NCI-H82 (cell line): ENCODE measurements around the gene PLEKHJ1.

Experiments
- DNase-seq: peaks from one replicate; lab custom pipeline; 2025; lab: John Stamatoyannopoulos, UW

The PLEKHJ1 gene

GRCh38 chr19:2249010-2249866 lies 13.1 kb upstream of the PLEKHJ1 start, which contains the start of gene AMH:
TSS of gene AMH (plus strand) at chr19:2249323. CDS start at chr19:2249333, 10 bp downstream.
- DNase-seq, result no peak

DNA sequence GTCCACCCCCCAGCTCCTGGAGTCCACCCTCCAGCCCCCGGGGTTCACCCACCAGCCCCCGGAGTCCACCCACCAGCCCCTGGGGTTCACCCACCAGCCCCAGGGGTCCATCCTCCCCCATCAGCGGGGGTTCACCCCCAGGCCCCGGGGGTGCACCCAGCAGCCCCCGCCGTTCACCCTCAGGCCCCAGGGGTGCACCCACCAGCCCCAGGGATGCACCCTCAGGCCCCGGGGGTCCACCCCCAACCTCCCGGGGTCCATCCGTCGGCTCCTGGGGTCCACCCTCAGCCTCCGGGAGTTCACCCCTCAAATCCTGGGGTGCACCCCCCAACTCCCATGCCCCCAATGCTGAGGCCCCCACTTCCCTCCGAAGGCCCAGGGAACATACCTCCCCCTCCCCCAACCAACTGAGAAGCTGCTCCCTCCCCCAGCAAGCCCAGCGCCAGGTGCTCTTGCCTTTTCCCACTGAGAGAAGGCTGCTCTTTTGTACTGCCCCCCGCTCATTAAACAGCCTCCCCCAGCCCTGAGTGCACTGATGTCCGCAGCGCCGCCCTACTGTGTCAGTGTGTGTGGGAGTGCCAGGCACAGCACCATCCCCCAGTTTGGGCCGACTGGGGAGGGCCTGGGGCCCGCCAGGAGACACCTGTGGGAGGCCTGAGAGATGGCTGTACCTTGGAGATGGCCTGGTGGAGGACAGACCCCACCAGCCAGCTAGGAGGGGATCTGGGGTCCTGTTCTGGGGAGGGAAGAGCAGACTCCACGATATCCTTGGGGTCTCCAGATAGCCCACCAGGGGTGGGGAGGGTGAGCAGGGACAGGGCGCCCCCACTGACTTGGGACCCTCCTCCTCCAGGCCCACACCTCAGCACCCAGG lies 12.2 kb upstream of the PLEKHJ1 start:
- no peak for DNase-seq

GRCh38 chr19:2247433-2248101 lies 11.4 kb upstream of the PLEKHJ1 start:
- no peak for DNase-seq

GRCh38 chr19:2246801-2247361 lies 10.8 kb upstream of the PLEKHJ1 start:
- DNase-seq, result no peak

GRCh38 chr19:2246014-2246620 lies 10.0 kb upstream of the PLEKHJ1 start:
- no peak for DNase-seq

DNA sequence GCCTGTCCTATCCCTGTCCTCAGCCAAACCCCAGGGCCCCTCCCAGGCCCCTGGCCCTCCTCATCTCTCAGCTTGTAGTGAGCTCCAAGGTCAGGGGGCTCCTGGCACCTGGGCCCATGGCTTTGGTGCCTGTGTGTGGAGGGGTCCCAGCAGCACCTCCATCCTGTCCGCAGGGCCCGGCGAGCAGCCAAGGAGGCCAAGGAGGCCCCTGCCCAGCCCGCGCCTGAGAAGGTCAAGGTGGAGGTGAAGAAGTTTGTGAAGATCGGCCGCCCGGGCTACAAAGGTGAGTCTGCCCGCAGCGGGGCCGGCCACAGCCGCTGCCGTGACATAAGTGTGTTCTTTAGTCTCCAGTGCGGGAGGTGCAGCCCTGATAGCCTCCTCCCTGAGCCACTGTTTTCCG lies 9.1 kb upstream of the PLEKHJ1 start:
- DNase-seq, result no peak

- DNase-seq, result no peak
Observed at GRCh38 chr19:2244486-2244885, 8.4 kb upstream of the PLEKHJ1 start.

- DNase-seq, result no peak
Observed at GRCh38 chr19:2244125-2244411, 7.9 kb upstream of the PLEKHJ1 start.

DNA sequence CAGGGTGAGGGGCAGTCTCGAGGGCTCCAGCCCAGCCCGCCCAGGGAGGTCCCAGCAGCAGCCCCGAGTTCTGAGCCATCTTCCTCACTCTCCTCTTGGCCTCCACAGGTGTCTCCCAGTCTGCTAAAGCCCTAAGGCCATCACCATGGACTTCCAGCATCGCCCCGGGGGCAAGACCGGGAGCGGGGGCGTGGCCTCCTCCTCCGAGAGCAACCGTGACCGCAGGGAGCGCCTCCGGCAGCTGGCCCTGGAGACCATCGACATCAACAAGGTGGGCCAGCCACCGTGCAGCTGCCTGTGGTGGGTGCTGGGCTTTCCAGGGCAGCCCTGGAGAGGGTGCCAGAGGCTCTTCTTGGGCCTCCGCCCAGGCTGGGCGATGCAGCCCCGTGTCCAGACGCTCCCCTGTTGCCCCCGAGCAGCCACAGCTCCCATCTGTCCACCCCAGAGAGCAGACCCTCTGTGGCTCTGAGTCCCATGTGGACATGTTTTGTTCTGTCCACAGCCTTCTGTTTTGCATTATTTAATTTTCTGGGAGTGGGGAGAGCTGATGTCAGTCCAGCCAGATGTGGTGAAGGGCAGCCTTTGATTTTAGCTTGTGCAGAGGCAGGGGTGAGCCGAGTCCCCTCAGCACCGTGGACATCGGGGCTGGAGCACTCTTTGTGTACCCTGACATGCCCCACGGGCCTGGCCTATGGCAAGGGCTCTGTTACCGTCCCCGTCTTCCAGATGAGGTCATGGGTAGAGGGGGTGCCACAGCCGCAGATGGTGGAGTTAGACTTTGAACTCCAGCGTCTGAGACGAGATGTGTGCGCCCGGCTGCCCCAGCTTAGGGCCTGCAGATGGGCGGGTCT lies 7.4 kb upstream of the PLEKHJ1 start:
- no peak for DNase-seq

DNA sequence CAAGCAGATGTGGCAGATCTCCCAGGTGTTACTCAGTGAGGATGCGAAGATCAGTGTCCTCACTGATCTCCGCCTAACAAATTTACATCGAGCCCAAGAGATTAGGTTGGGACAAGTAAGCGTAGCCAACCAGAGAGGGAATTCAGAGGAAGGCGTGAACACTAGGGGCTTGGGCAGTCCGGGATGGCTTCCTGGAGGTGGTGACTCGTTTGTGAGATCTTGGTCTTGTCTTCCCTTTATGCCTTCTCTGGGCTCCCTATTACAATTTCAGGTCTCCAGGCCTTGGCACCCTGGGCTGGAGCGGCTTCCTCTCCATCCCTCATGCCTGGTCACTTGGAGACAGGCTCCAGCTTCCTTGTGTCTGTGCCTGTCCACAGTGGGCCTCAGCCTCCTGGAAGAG lies 6.7 kb upstream of the PLEKHJ1 start:
- DNase-seq, result no peak

- no peak for DNase-seq
Observed at GRCh38 chr19:2242092-2242537, 6.0 kb upstream of the PLEKHJ1 start.

GRCh38 chr19:2240881-2241760 lies 5.0 kb upstream of the PLEKHJ1 start:
- no peak for DNase-seq

- no peak for DNase-seq
Observed at GRCh38 chr19:2239771-2240770, 3.9 kb upstream of the PLEKHJ1 start.

GRCh38 chr19:2239173-2239572 lies 3.0 kb upstream of the PLEKHJ1 start:
- DNase-seq, result no peak

- no peak for DNase-seq
Observed at GRCh38 chr19:2237869-2238153, 1.7 kb upstream of the PLEKHJ1 start.

DNA sequence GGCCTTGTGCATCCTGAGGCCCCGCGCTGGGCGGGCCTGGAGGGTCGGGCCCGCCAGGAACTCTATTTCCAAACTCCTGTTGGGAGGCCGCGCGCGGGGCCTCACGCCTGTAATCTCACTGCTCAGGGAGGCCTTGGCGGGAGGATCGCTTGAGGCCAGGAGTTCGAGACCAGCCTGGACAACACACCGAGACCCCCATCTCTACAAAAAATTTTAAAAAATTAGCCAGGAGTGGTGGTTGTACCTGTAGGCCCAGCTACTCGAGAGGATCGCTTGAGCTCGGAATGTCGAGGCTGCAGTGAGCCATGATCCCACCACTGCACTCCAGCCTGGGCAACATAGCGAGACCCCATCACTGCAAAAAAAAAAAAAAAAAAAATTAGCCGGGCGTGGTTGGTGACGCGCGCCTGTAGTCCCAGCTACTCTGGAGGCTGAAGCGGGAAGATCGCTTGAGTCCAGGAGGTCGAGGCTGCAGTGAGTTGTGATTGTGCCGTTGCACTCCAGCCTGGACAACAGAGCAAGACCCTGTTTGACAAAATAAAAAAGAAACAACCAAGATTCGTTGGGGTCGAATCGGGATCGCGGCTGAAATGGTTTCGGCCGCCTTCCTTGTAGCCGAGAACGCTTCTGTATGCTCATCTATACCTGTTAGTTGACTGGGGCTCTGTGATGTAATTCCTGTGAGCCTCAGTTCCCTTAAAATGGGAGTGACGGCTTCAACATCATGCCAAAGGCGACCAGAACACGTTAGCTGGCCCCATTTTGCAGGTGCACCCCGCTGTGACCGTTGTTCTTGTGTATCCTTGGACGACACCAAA lies 1.1 kb upstream of the PLEKHJ1 start:
- DNase-seq, result no peak

DNA sequence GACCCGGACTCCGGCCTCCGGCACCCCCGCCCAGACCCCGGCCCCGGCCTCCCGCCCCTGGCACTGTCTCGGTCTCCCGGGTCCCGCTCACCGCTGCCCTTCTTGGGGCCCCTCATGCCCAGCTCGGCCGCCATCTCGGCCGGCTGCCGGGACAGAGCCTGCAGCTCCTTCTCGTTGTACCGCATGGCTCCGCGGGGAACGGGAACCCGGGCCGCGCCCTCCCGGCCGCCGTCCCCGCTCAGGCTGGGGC lies 140 bp downstream of the PLEKHJ1 start:
- no peak for DNase-seq

GRCh38 chr19:2235381-2236063 lies 607 bp downstream of the PLEKHJ1 start:
- DNase-seq, result peak; percentile 61
